Liver (tissue), 9 donors: Measurements from ENCODE around the gene ME2. TPM values are rescaled to one million over a fixed set of nuclear protein-coding genes. Genes with fewer than 3 reads are reported as not detected.
"Not testable (repeated sequence)": the region's sequence is repeated elsewhere in the genome, so short reads cannot be mapped to it uniquely, and the experiment has no call there.

ENCODE experiments used
- DNase-seq: peaks from one replicate; pipeline ENCODE4 v3.0.0-alpha.2; 2017; ENCODE audit warnings: low spot score
- H3K27ac ChIP-seq, 2 donors: one replicate each; pipeline ENCODE4 v1.7.0; 2013; ENCODE audit warnings: inconsistent platforms in 2 of 2, low read length in 2 of 2, control low read depth in 1 of 2, low read depth in 1 of 2, mild to moderate bottlenecking in 1 of 2
- H3K27me3 ChIP-seq, 4 donors: one replicate each; pipeline versions ENCODE4 v1.6.1 to v1.7.0; 2013; ENCODE audit warnings: low read length in 3 of 4, inconsistent platforms in 1 of 4, mild to moderate bottlenecking in 1 of 4, moderate library complexity in 1 of 4; ENCODE audit not compliant: control insufficient read depth in 4 of 4, insufficient read depth in 4 of 4
- H3K36me3 ChIP-seq, 4 donors: one replicate each; pipeline versions ENCODE4 v1.6.1 to v1.7.0; 2013; ENCODE audit warnings: low read length in 3 of 4, mild to moderate bottlenecking in 3 of 4, low read depth in 1 of 4, moderate library complexity in 1 of 4; ENCODE audit not compliant: control insufficient read depth in 4 of 4, insufficient read depth in 3 of 4
- H3K4me1 ChIP-seq, 4 donors: one replicate each; pipeline versions ENCODE4 v1.6.1 to v1.7.0; 2013; ENCODE audit warnings: low read length in 3 of 4, mild to moderate bottlenecking in 3 of 4, moderate library complexity in 1 of 4; ENCODE audit not compliant: control insufficient read depth in 4 of 4, insufficient read depth in 4 of 4
- H3K4me3 ChIP-seq, 3 donors: one replicate each; pipeline versions ENCODE4 v1.6.1 to v1.7.0; 2013; ENCODE audit warnings: low read length in 3 of 3, control low read depth in 1 of 3, low read depth in 1 of 3, mild to moderate bottlenecking in 1 of 3
- H3K9ac ChIP-seq, 2 donors: one replicate each; pipeline ENCODE4 v1.7.0; 2013; ENCODE audit warnings: low read length in 2 of 2, mild to moderate bottlenecking in 2 of 2, moderate library complexity in 2 of 2, control low read depth in 1 of 2, low read depth in 1 of 2
- H3K9me3 ChIP-seq, 4 donors: one replicate each; pipeline versions ENCODE4 v1.6.1 to v1.7.0; 2013; ENCODE audit warnings: low read length in 3 of 4; ENCODE audit not compliant: control insufficient read depth in 4 of 4
- EGR1 ChIP-seq, 2 donors: IDR thresholded peaks; 2 replicates each; pipeline ENCODE4 v1.6.1; 2016 to 2018; ENCODE audit warnings: antibody characterized with exemption in 2 of 2, low read depth in 2 of 2
- FOXA1 ChIP-seq: IDR thresholded peaks from 2 replicates; pipeline ENCODE4 v1.6.1; 2016; ENCODE audit warnings: antibody characterized with exemption
- FOXA2 ChIP-seq: IDR thresholded peaks from 2 replicates; pipeline ENCODE4 v1.6.1; 2016; ENCODE audit warnings: antibody characterized with exemption
- GABPA ChIP-seq, 2 donors: IDR thresholded peaks in 1 of 2; conservative IDR thresholded peaks in 1 of 2; 2 replicates each; pipeline ENCODE4 v1.6.1; 2016; ENCODE audit warnings: antibody characterized with exemption in 2 of 2, mild to moderate bottlenecking in 1 of 2, moderate library complexity in 1 of 2
- HNF4A ChIP-seq, 2 donors: conservative IDR thresholded peaks; 2 replicates each; pipeline ENCODE4 v1.6.1; 2016; ENCODE audit warnings: antibody characterized with exemption in 2 of 2, mild to moderate bottlenecking in 2 of 2
- HNF4G ChIP-seq: IDR thresholded peaks from 2 replicates; pipeline ENCODE4 v1.6.1; 2016; ENCODE audit warnings: antibody characterized with exemption
- JUND ChIP-seq, 2 donors: IDR thresholded peaks; 2 replicates each; pipeline ENCODE4 v1.6.1; 2016; ENCODE audit warnings: antibody characterized with exemption in 2 of 2
- NR2F2 ChIP-seq: IDR thresholded peaks from 2 replicates; pipeline ENCODE4 v1.6.1; 2016; ENCODE audit warnings: antibody characterized with exemption
- RAD21 ChIP-seq, 2 donors: IDR thresholded peaks; 2 replicates each; pipeline ENCODE4 v1.6.1; 2016; ENCODE audit warnings: antibody characterized with exemption in 2 of 2, mild to moderate bottlenecking in 2 of 2
- REST ChIP-seq: IDR thresholded peaks from 2 replicates; pipeline ENCODE4 v1.6.1; 2016; ENCODE audit warnings: antibody characterized with exemption, mild to moderate bottlenecking
- RXRA ChIP-seq, 2 donors: IDR thresholded peaks; 2 replicates each; pipeline ENCODE4 v1.6.1; 2017 to 2018; ENCODE audit warnings: antibody characterized with exemption in 2 of 2, mild to moderate bottlenecking in 1 of 2
- SP1 ChIP-seq: IDR thresholded peaks from 2 replicates; pipeline ENCODE4 v1.6.1; 2018; ENCODE audit warnings: antibody characterized with exemption, mild to moderate bottlenecking
- TAF1 ChIP-seq: conservative IDR thresholded peaks from 2 replicates; pipeline ENCODE4 v1.6.1; 2016; ENCODE audit warnings: antibody characterized with exemption, mild to moderate bottlenecking
- YY1 ChIP-seq: IDR thresholded peaks from 2 replicates; pipeline ENCODE4 v1.6.1; 2016; ENCODE audit warnings: antibody characterized with exemption, mild to moderate bottlenecking
- WGBS: extraction: QIAGEN DNeasy Blood & Tissue Kit; methylation state at CpG from one replicate; pipeline ENCODE4 v1.1.7; 2013; 5-methylcytosine and 5-hydroxymethylcytosine counted together
- polyA plus RNA-seq, 2 donors: library from polyadenylated mRNA; stranded (reverse) in 1 of 2; unstranded in 1 of 2; fragments of 200-250 nt in 1 of 2; fragments of >200 nt in 1 of 2; fragmentation: Nextera tagmentation in 1 of 2; extraction: Ambion mirVana in 1 of 2; gene quantifications; one replicate each; pipeline versions ENCODE4 v1.2.1 to v1.2.3, GENCODE V29; 2013 to 2015
- total RNA-seq, 2 donors: library from RNA; depleted of rRNA; stranded (reverse); fragments of >200 nt; gene quantifications; one replicate each; pipeline ENCODE4 v1.2.3, GENCODE V29; 2014
- TF ChIP-seq, protein P1 (sequence below): fragments of 150-350 bp; IDR thresholded peaks from 2 replicates; pipeline ENCODE4 v1.5.1; 2017; ENCODE audit warnings: improper control_type of control experiment, low read depth, low read length; ENCODE audit not compliant: missing input control
- TF ChIP-seq, protein P2 (sequence below): IDR thresholded peaks from 2 replicates; pipeline ENCODE4 v1.6.1; 2016; ENCODE audit warnings: antibody characterized with exemption
- TF ChIP-seq, protein P3 (sequence below): IDR thresholded peaks from 2 replicates; pipeline ENCODE4 v1.6.1; 2016; ENCODE audit warnings: antibody characterized with exemption
- TF ChIP-seq, protein P4 (sequence below): IDR thresholded peaks from 2 replicates; pipeline ENCODE4 v1.6.1; 2016; ENCODE audit warnings: antibody characterized with exemption
- donor health status: healthy.
- donor health status: healthy.
- donor health status: healthy.
- donor health status: healthy.
- donor health status: healthy.

The ME2 gene
- total and polyA plus RNA-seq, 4 donors, result 9.0 to 33.8 (median 16.1) TPM

- Histone ChIP-seq H3K27me3 (no peaks in the 10 kb centered on the region), H3K4me3 (no peak overlapping the region), H3K9me3 (no peaks in the 10 kb centered on the region), H3K4me1 (no peaks in the 10 kb centered on the region), H3K27ac (no peak overlapping the region), H3K36me3 (no peaks in the 10 kb centered on the region), H3K9ac (no peak overlapping the region)
- no peak for DNase-seq
- TF ChIP-seq YY1, result no peak
- no peak for TF ChIP-seq HNF4A (conservative IDR thresholded peaks at IDR 0.05)
- TF ChIP-seq SP1, result no peak
- TF ChIP-seq RXRA (IDR thresholded peaks at IDR 0.05), result no peak
- TF ChIP-seq HNF4G, result no peak
- TF ChIP-seq, protein P1, sequence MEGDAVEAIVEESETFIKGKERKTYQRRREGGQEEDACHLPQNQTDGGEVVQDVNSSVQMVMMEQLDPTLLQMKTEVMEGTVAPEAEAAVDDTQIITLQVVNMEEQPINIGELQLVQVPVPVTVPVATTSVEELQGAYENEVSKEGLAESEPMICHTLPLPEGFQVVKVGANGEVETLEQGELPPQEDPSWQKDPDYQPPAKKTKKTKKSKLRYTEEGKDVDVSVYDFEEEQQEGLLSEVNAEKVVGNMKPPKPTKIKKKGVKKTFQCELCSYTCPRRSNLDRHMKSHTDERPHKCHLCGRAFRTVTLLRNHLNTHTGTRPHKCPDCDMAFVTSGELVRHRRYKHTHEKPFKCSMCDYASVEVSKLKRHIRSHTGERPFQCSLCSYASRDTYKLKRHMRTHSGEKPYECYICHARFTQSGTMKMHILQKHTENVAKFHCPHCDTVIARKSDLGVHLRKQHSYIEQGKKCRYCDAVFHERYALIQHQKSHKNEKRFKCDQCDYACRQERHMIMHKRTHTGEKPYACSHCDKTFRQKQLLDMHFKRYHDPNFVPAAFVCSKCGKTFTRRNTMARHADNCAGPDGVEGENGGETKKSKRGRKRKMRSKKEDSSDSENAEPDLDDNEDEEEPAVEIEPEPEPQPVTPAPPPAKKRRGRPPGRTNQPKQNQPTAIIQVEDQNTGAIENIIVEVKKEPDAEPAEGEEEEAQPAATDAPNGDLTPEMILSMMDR, result no peak
- WGBS, result 84% methylated on average over 5 of the region's 5 CpGs
These were observed 48.4 kb upstream of the ME2 start for GRCh38 chr18:50830544-50830943.

GRCh38 chr18:50832754-50833153 is 46.2 kb upstream of the ME2 start:
- no peak for DNase-seq
- Histone ChIP-seq H3K9me3 (no peaks in the 10 kb centered on the region), H3K27me3 (no peaks in the 10 kb centered on the region), H3K4me3 (no peak overlapping the region), H3K27ac (no peak overlapping the region), H3K9ac (no peak overlapping the region), H3K4me1 (no peaks in the 10 kb centered on the region), H3K36me3 (no peaks in the 10 kb centered on the region)
- 94% methylated on average over 2 of the region's 2 CpGs for WGBS
- no peak for TF ChIP-seq REST
- TF ChIP-seq TAF1, result no peak
- no peak for TF ChIP-seq SP1
- no peak for TF ChIP-seq HNF4A (conservative IDR thresholded peaks at IDR 0.05)
- TF ChIP-seq, protein P2, sequence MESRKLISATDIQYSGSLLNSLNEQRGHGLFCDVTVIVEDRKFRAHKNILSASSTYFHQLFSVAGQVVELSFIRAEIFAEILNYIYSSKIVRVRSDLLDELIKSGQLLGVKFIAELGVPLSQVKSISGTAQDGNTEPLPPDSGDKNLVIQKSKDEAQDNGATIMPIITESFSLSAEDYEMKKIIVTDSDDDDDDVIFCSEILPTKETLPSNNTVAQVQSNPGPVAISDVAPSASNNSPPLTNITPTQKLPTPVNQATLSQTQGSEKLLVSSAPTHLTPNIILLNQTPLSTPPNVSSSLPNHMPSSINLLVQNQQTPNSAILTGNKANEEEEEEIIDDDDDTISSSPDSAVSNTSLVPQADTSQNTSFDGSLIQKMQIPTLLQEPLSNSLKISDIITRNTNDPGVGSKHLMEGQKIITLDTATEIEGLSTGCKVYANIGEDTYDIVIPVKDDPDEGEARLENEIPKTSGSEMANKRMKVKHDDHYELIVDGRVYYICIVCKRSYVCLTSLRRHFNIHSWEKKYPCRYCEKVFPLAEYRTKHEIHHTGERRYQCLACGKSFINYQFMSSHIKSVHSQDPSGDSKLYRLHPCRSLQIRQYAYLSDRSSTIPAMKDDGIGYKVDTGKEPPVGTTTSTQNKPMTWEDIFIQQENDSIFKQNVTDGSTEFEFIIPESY, result no peak
- no peak for TF ChIP-seq FOXA1
- no peak for TF ChIP-seq JUND (IDR thresholded peaks at IDR 0.05)
- TF ChIP-seq, protein P3, sequence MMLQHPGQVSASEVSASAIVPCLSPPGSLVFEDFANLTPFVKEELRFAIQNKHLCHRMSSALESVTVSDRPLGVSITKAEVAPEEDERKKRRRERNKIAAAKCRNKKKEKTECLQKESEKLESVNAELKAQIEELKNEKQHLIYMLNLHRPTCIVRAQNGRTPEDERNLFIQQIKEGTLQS, result no peak
- TF ChIP-seq GABPA (IDR thresholded peaks at IDR 0.05 in 1 of 2, conservative IDR thresholded peaks at IDR 0.05 in 1 of 2), result no peak
- TF ChIP-seq EGR1 (IDR thresholded peaks at IDR 0.05; ENCODE audit: low read depth in 2 of 2), result no peak
- TF ChIP-seq HNF4G, result no peak
- TF ChIP-seq, protein P4, sequence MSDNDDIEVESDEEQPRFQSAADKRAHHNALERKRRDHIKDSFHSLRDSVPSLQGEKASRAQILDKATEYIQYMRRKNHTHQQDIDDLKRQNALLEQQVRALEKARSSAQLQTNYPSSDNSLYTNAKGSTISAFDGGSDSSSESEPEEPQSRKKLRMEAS, result no peak
- TF ChIP-seq RXRA (IDR thresholded peaks at IDR 0.05), result no peak
- no peak for TF ChIP-seq RAD21 (IDR thresholded peaks at IDR 0.05)
- no peak for TF ChIP-seq FOXA2
- no peak for TF ChIP-seq NR2F2
- no peak for TF ChIP-seq YY1

GRCh38 chr18:50833496-50833895 is 45.4 kb upstream of the ME2 start:
- not testable (repeated sequence) for H3K9me3 ChIP-seq, H3K36me3 ChIP-seq, H3K4me3 ChIP-seq, H3K27me3 ChIP-seq, DNase-seq, H3K9ac ChIP-seq, H3K27ac ChIP-seq, H3K4me1 ChIP-seq
- 96% methylated on average over 7 of the region's 7 CpGs for WGBS
